Measurements from ENCODE around the gene RWDD1. TPM values are rescaled to one million over a fixed set of nuclear protein-coding genes. Genes with fewer than 3 reads are reported as not detected.
A peak's percentile ranks its signal among the peaks of the same experiment; 100 is the strongest.

Gene RWDD1
- total RNA-seq, 1 experiment from 2014 or later = 24.6 TPM

- ChIA-PET POLR2A (ENCODE audit: unreplicated experiment) (no interaction called here), CTCF (no interaction called here)
- DNase-seq (no peak), ATAC-seq (peak; percentile 53)
- H3K4me3 ChIP-seq (ENCODE audit: low read length) = no peak overlapping the region
- no peak overlapping the region for H3K4me2 ChIP-seq (ENCODE audit: low read length)
- H3F3A ChIP-seq (ENCODE audit: low read length, unreplicated experiment) = no peaks in the 10 kb centered on the region
- no peaks in the 10 kb centered on the region for H3K9me3 ChIP-seq (ENCODE audit: low read length)
- H3K27me3 ChIP-seq (ENCODE audit: low read length) = no peaks in the 10 kb centered on the region
- peaks cover 4% of the 10 kb centered on the region; the same call in 1 of the 2 replicates for H3K36me3 ChIP-seq (ENCODE audit: low read depth, low read length)
- BruUV-seq (replicated peaks) = no TSS peak
- H2AFZ ChIP-seq (ENCODE audit: low read length) = no peak overlapping the region
- intact Hi-C loops (cut with micrococcal nuclease) = no loop called here
- peaks cover 1% of the 10 kb centered on the region; the same call in 1 of the 2 replicates for H3K4me1 ChIP-seq (ENCODE audit: insufficient read depth, low read length)
- H3K79me2 ChIP-seq (ENCODE audit: low read length) = peaks cover 68% of the 10 kb centered on the region
- H3K27ac ChIP-seq (ENCODE audit: low read length) = no peak overlapping the region
- no peaks in the 10 kb centered on the region for H4K20me1 ChIP-seq (ENCODE audit: low read length)
- no peaks in the 10 kb centered on the region for H3K9me2 ChIP-seq (replicated peaks; ENCODE audit: low read length)
- no peak overlapping the region for H3K9ac ChIP-seq (ENCODE audit: low read length)
- TF ChIP-seq EZH2phosphoT487 (IDR thresholded peaks at IDR 0.05; ENCODE audit: borderline replicate concordance, low read length) (no peak), CTCF (conservative IDR thresholded peaks at IDR 0.05; ENCODE audit: low read depth, low read length) (no peak), EZH2 (IDR thresholded peaks at IDR 0.05; ENCODE audit: low read length, unreplicated experiment) (no peak)
Measured at GRCh38 chr6:116578335-116578734, 7.0 kb downstream of the RWDD1 start.

- no peak overlapping the region for H3K27ac ChIP-seq (ENCODE audit: low read length)
- POLR2A ChIA-PET (ENCODE audit: unreplicated experiment) = no interaction called here
Measured at GRCh38 chr6:116579143-116579542, 7.8 kb downstream of the RWDD1 start.

More at GRCh38 chr6:116579143-116579542, 7.8 kb downstream of the RWDD1 start:
- no peak overlapping the region for H3K9ac ChIP-seq (ENCODE audit: low read length)
- no peak overlapping the region for H3K4me3 ChIP-seq (ENCODE audit: low read length)
- no peaks in the 10 kb centered on the region for H3K9me3 ChIP-seq (ENCODE audit: low read length)
- no peak for TF ChIP-seq EZH2 (IDR thresholded peaks at IDR 0.05; ENCODE audit: low read length, unreplicated experiment)
- no peak for TF ChIP-seq EZH2phosphoT487 (IDR thresholded peaks at IDR 0.05; ENCODE audit: borderline replicate concordance, low read length)
- no peak for TF ChIP-seq CTCF (conservative IDR thresholded peaks at IDR 0.05; ENCODE audit: low read depth, low read length)
- H4K20me1 ChIP-seq (ENCODE audit: low read length) = no peaks in the 10 kb centered on the region
- peaks cover 4% of the 10 kb centered on the region; the same call in 1 of the 2 replicates for H3K36me3 ChIP-seq (ENCODE audit: low read depth, low read length)
- no peak overlapping the region for H2AFZ ChIP-seq (ENCODE audit: low read length)
- no peak for DNase-seq
- intact Hi-C loops (cut with micrococcal nuclease) = no loop called here
- no peaks in the 10 kb centered on the region; the same call in 1 of the 2 replicates for H3K4me1 ChIP-seq (ENCODE audit: insufficient read depth, low read length)
- H3K27me3 ChIP-seq (ENCODE audit: low read length) = no peaks in the 10 kb centered on the region
- no peak overlapping the region for H3K4me2 ChIP-seq (ENCODE audit: low read length)
- ATAC-seq = no peak
- no TSS peak for BruUV-seq (replicated peaks)
- no peaks in the 10 kb centered on the region for H3F3A ChIP-seq (ENCODE audit: low read length, unreplicated experiment)
- H3K79me2 ChIP-seq (ENCODE audit: low read length) = peaks cover 60% of the 10 kb centered on the region
- CTCF ChIA-PET = no interaction called here
- no peaks in the 10 kb centered on the region for H3K9me2 ChIP-seq (replicated peaks; ENCODE audit: low read length)

All from PC-3 (cell line).